NCI-H146 treated with DMSO at 0.1 percent for 48 hours (cell line): ENCODE data around the gene PLCZ1.

ENCODE experiments used
- DNase-seq: peaks from one replicate; lab custom pipeline; 2025; ENCODE audit not compliant: unreplicated experiment; lab: John Stamatoyannopoulos, UW

PLCZ1 gene

DNA sequence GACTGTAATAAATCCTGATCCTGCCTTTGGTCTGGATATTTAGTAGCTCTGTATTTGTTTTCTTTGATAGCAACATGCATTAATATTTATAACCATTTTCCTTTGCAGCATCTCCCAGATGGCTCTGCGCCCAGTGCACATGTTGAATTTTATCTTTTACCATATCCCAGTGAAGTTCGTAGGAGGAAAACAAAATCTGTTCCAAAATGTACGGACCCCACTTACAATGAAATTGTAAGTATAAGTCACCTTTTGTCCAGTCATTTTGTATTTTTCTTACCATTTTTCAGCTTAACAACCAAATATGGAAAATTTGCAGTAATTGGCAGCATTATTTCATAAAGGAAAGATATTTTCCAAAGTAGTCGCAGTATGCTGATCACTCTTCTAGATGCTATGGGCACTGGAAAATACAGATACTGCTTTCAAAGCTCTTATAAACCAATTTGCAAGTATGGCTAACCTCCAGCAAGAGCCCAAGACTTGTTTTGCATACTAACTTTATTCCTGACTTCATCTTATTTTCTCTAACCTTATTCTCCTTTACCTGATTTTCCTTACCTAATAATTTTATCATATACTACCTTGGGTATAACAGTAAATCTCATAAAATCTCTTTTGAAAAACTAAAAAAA, 97.4 kb downstream of the PLCZ1 start:
- DNase-seq = no peak

GRCh38 chr12:18634382-18634781, 103.4 kb downstream of the PLCZ1 start:
- no peak for DNase-seq
